ENCODE data around the gene COX19. TPM values are rescaled to one million over a fixed set of nuclear protein-coding genes. Genes with fewer than 3 reads are reported as not detected.

Gene COX19
- total RNA-seq, 1 experiment from 2014 or later: 24.8 TPM

GRCh38 chr7:991729-992656, 16.6 kb upstream of the COX19 start:
- no TSS peak for BruUV-seq (replicated peaks)
- no peak overlapping the region for H3K4me3 ChIP-seq (ENCODE audit: low read depth, low read length)
- intact Hi-C loops (cut with micrococcal nuclease; ENCODE audit: unreplicated experiment): no loop called here
- H3K27me3 Mint-ChIP-seq (ENCODE audit: insufficient read depth, unreplicated experiment): no peaks in the 10 kb centered on the region
- H3K9me3 Mint-ChIP-seq (ENCODE audit: unreplicated experiment): no peaks in the 10 kb centered on the region
- peaks cover 13% of the 10 kb centered on the region for H3K4me1 ChIP-seq
- H3K27me3 ChIP-seq (replicated peaks; ENCODE audit: control insufficient read depth, insufficient read depth, low read length): no peaks in the 10 kb centered on the region
- CTCF ChIA-PET: interaction anchor here (0.6 to 2.6 kb wide), 11 partner anchors 10 to 191 kb away, joined by 3 to 33 read pairs (median 11); partner anchors contain the start of genes COX19, GPR146 and ZFAND2A
- H3K36me3 Mint-ChIP-seq (ENCODE audit: insufficient read depth, unreplicated experiment): peaks cover 37% of the 10 kb centered on the region
- no peak for DNase-seq
- no peak for TF ChIP-seq CTCF (IDR thresholded peaks at IDR 0.05; ENCODE audit: insufficient read depth in 1 of 2, low read depth in 1 of 2, low read length in 1 of 2, severe bottlenecking in 1 of 2, unreplicated experiment in 1 of 2)
- H3K27ac Mint-ChIP-seq (ENCODE audit: unreplicated experiment): peak overlapping the region; percentile 29
- no peak overlapping the region for H3K4me3 Mint-ChIP-seq (ENCODE audit: unreplicated experiment)
- H3K9me3 ChIP-seq: no peaks in the 10 kb centered on the region
- H3K4me1 Mint-ChIP-seq (ENCODE audit: low read depth, unreplicated experiment): no peaks in the 10 kb centered on the region
- H3K36me3 ChIP-seq (ENCODE audit: control insufficient read depth, insufficient read depth, low read length): 0 out of 2 replicates have a peak, but pooled peaks cover 2% of the 10 kb centered on the region
- POLR2A ChIA-PET: interaction anchor here (0.6 kb wide), 1 partner anchor 15 kb away, joined by 3 read pairs; no protein-coding TSS in a partner anchor

- no peak overlapping the region for H3K4me3 Mint-ChIP-seq (ENCODE audit: unreplicated experiment)
- no peaks in the 10 kb centered on the region for H3K36me3 ChIP-seq (ENCODE audit: control insufficient read depth, insufficient read depth, low read length)
- no peaks in the 10 kb centered on the region for H3K27me3 Mint-ChIP-seq (ENCODE audit: insufficient read depth, unreplicated experiment)
- no TSS peak for BruUV-seq (replicated peaks)
- CTCF ChIA-PET: interaction anchor here (0.6 kb wide), 1 partner anchor 13 kb away, joined by 3 read pairs; no protein-coding TSS in a partner anchor
- H3K9me3 Mint-ChIP-seq (ENCODE audit: unreplicated experiment): no peaks in the 10 kb centered on the region
- H3K36me3 Mint-ChIP-seq (ENCODE audit: insufficient read depth, unreplicated experiment): peaks cover 34% of the 10 kb centered on the region
- H3K4me1 Mint-ChIP-seq (ENCODE audit: low read depth, unreplicated experiment): no peaks in the 10 kb centered on the region
- intact Hi-C loops (cut with micrococcal nuclease; ENCODE audit: unreplicated experiment): no loop called here
- no peaks in the 10 kb centered on the region for H3K9me3 ChIP-seq
- POLR2A ChIA-PET: no interaction called here
- H3K4me1 ChIP-seq: peaks cover 20% of the 10 kb centered on the region
- no peak for DNase-seq
- H3K27me3 ChIP-seq (replicated peaks; ENCODE audit: control insufficient read depth, insufficient read depth, low read length): no peaks in the 10 kb centered on the region
- peak overlapping the region; percentile 29 for H3K27ac Mint-ChIP-seq (ENCODE audit: unreplicated experiment)
- no peak overlapping the region for H3K4me3 ChIP-seq (ENCODE audit: low read depth, low read length)
- no peak for TF ChIP-seq CTCF (IDR thresholded peaks at IDR 0.05; ENCODE audit: insufficient read depth in 1 of 2, low read depth in 1 of 2, low read length in 1 of 2, severe bottlenecking in 1 of 2, unreplicated experiment in 1 of 2)
Measured at GRCh38 chr7:990933-991728, 15.8 kb upstream of the COX19 start.

GRCh38 chr7:990352-990932, 15.1 kb upstream of the COX19 start:
- intact Hi-C loops (cut with micrococcal nuclease; ENCODE audit: unreplicated experiment): no loop called here
- CTCF ChIA-PET: no interaction called here
- no peaks in the 10 kb centered on the region for H3K4me1 Mint-ChIP-seq (ENCODE audit: low read depth, unreplicated experiment)

More at GRCh38 chr7:990352-990932, 15.1 kb upstream of the COX19 start:
- Histone ChIP-seq H3K27me3 (replicated peaks; ENCODE audit: control insufficient read depth, insufficient read depth, low read length) (no peaks in the 10 kb centered on the region), H3K9me3 (no peaks in the 10 kb centered on the region), H3K4me1 (peaks cover 20% of the 10 kb centered on the region), H3K4me3 (ENCODE audit: low read depth, low read length) (no peak overlapping the region), H3K36me3 (ENCODE audit: control insufficient read depth, insufficient read depth, low read length) (no peaks in the 10 kb centered on the region)
- BruUV-seq (replicated peaks): no TSS peak
- POLR2A ChIA-PET: no interaction called here
- no peak for DNase-seq
- H3K27me3 Mint-ChIP-seq (ENCODE audit: insufficient read depth, unreplicated experiment): no peaks in the 10 kb centered on the region
- no peaks in the 10 kb centered on the region for H3K9me3 Mint-ChIP-seq (ENCODE audit: unreplicated experiment)
- peaks cover 34% of the 10 kb centered on the region for H3K36me3 Mint-ChIP-seq (ENCODE audit: insufficient read depth, unreplicated experiment)
- no peak for TF ChIP-seq CTCF (IDR thresholded peaks at IDR 0.05; ENCODE audit: insufficient read depth in 1 of 2, low read depth in 1 of 2, low read length in 1 of 2, severe bottlenecking in 1 of 2, unreplicated experiment in 1 of 2)
- H3K27ac Mint-ChIP-seq (ENCODE audit: unreplicated experiment): no peak overlapping the region
- H3K4me3 Mint-ChIP-seq (ENCODE audit: unreplicated experiment): no peak overlapping the region

Data from Caco-2 (cell line).